Prostate gland (tissue), 2 donors: Measurements from ENCODE around the gene CBX2.

Experiments used
- POLR2A ChIP-seq: fragments of 450-650 bp; IDR thresholded peaks from one replicate; pipeline ENCODE4 v1.6.1; 2016; ENCODE audit warnings: antibody characterized with exemption, mild to moderate bottlenecking
- POLR2AphosphoS5 ChIP-seq: sonication (generic); formaldehyde crosslinking; IDR thresholded peaks from one replicate; pipeline ENCODE4 v1.6.1; 2017; ENCODE audit warnings: antibody characterized with exemption
- TF ChIP-seq, protein P1 (sequence below), 4 experiments: fragments of 200-600 bp in 2 of 4; fragments of 450-650 bp in 2 of 4; sonication (generic) in 2 of 4; IDR thresholded peaks; 1 replicate in 3 of 4; 2 replicates in 1 of 4; pipeline ENCODE4 v1.5.1; 2016 to 2019; ENCODE audit warnings: antibody characterized with exemption in 4 of 4, mild to moderate bottlenecking in 2 of 4, moderate library complexity in 2 of 4

DNA sequence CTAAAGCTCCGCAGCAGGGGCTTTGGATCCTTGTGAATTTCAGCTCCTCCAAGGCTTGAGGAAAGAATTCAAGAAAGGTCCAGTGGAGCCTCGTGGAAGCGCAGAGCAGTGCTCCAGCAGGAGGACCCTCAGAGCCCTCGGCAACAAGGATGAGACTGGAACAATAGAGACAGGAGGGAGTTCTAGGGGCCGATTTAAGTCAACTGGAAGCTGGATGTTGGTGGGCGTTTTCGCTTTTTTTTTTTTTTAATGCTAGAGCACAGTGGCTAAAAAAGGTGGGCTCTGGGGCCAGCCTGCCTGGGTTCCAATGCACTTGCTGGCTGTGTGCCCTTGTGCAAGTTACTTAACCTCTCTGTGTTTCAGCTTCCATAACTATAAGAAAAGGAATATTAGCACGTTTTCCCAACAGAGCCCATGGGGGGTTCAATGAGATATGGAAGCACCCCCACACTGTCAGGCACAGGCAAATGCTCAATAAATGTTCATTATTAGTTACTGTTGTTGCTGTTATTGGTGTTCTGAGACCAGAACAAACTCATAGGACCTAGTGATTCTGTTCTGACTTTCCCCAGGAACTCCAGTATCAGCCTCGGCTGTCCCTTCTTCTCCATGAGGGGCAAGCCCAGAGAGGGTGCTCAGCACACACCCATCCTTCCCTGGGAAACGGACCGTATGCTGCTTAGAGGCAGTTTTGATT is 24.2 kb downstream of the CBX2 start:
- TF ChIP-seq, protein P1, sequence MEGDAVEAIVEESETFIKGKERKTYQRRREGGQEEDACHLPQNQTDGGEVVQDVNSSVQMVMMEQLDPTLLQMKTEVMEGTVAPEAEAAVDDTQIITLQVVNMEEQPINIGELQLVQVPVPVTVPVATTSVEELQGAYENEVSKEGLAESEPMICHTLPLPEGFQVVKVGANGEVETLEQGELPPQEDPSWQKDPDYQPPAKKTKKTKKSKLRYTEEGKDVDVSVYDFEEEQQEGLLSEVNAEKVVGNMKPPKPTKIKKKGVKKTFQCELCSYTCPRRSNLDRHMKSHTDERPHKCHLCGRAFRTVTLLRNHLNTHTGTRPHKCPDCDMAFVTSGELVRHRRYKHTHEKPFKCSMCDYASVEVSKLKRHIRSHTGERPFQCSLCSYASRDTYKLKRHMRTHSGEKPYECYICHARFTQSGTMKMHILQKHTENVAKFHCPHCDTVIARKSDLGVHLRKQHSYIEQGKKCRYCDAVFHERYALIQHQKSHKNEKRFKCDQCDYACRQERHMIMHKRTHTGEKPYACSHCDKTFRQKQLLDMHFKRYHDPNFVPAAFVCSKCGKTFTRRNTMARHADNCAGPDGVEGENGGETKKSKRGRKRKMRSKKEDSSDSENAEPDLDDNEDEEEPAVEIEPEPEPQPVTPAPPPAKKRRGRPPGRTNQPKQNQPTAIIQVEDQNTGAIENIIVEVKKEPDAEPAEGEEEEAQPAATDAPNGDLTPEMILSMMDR (IDR thresholded peaks at IDR 0.05) = no peak
- TF ChIP-seq POLR2A = no peak
- TF ChIP-seq POLR2AphosphoS5 = no peak
